ENCODE measurements around the gene LYSMD4. TPM values are rescaled to one million over a fixed set of nuclear protein-coding genes. Genes with fewer than 3 reads are reported as not detected.

The LYSMD4 gene
- total RNA-seq, 4 donors from 2014 or later: 5.0 to 17.5 (median 9.5) TPM

DNA sequence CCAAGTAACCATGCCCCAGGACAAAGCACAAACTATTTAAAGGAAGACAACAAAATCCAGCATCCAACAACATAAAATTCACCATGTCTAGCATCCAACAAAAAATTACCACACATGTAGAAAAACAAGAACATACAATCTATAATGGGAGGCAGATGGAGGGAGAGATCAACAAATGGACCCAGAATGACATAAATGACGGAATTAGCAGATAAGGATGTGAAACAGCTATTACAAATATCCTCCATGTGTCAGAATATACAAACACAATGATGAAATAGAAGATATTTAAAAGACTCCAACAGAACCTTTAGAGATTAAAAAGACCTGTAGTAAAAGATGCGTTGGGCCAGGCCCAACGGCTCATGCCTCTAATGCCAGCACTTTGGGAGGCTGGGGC, 10.8 kb downstream of the LYSMD4 start:
- TF ChIP-seq, protein P1, sequence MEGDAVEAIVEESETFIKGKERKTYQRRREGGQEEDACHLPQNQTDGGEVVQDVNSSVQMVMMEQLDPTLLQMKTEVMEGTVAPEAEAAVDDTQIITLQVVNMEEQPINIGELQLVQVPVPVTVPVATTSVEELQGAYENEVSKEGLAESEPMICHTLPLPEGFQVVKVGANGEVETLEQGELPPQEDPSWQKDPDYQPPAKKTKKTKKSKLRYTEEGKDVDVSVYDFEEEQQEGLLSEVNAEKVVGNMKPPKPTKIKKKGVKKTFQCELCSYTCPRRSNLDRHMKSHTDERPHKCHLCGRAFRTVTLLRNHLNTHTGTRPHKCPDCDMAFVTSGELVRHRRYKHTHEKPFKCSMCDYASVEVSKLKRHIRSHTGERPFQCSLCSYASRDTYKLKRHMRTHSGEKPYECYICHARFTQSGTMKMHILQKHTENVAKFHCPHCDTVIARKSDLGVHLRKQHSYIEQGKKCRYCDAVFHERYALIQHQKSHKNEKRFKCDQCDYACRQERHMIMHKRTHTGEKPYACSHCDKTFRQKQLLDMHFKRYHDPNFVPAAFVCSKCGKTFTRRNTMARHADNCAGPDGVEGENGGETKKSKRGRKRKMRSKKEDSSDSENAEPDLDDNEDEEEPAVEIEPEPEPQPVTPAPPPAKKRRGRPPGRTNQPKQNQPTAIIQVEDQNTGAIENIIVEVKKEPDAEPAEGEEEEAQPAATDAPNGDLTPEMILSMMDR (IDR thresholded peaks at IDR 0.05): no peak
- DNase-seq (ENCODE audit: low spot score): no peak
- no peak for ATAC-seq (ENCODE audit: low FRiP score)

DNA sequence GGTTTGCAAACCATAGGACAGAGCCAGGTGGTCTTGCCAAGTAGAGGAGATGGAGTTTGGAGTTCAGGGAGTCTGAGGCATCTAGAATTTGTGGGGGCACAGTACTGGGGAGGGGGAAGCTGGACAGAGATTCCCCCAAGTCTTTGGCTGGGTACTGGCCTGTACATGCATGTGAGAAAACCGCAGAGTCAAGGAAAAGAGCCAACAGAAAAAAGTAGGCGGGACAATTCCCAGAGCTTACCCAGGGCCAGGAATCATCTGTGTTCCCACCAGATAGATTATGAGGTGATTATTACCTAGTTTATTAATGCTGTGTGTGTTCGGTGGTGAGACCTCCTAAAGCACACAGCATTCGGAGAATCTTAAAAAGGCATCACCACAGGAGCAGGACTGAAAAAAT, 11.3 kb downstream of the LYSMD4 start:
- ATAC-seq (ENCODE audit: low FRiP score) (no peak), DNase-seq (ENCODE audit: low spot score) (no peak)
- TF ChIP-seq, protein P1 (IDR thresholded peaks at IDR 0.05): no peak

DNA sequence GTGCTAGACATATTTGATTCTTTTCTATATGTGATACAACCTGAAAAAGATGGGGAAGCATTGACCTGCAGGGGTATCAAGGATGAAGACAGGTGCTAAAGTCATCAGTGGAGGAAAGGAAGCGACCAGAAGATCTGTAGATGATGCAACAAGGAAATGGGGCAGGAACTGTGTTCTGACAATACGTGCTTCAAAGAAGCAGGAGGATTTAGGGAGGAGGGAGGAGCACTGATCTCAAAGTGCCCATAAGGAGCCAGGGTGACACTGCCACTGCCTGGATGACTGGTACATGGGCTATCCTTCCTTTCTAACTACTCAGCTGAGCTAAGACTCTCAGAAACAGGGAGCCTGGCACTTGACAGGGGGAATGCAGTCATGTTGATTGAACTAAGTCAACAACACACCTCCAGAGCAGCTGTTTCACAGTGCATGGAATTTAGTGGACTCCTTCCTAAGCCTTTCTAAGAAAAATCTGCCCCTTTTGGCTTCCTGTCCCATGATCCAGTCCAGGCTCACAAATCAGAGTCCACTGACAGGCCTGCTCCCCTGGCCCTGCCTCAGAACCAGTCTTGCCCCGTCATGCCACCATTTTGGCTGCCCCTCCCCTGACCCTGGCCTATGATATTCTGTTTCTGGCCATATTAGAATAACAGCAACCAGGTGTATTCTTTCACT, 12.0 kb downstream of the LYSMD4 start:
- TF ChIP-seq, protein P1 (IDR thresholded peaks at IDR 0.05): no peak
- ATAC-seq (ENCODE audit: low FRiP score): no peak
- no peak for DNase-seq (ENCODE audit: low spot score)

DNA sequence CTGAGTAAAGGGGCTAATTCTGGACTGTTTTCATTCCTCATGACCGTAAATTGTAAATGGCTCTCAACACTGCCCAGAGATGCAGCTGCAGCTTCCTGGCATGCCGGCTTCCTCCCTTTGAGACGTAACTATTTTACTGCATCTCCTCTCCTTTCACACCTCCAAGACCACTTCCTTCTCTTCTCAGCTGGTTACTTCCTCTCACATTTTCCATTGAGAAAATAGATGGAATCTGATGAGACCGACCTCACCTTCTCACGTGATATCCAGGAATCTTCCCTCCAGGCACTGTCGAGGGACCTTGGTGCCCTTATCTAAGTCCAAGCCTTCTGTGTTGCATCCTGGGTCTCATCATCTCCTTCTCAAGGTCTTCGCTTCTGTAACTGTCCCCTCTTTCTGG, 12.7 kb downstream of the LYSMD4 start:
- no peak for DNase-seq (ENCODE audit: low spot score)
- ATAC-seq (ENCODE audit: low FRiP score): no peak
- TF ChIP-seq, protein P1 (IDR thresholded peaks at IDR 0.05): no peak

DNA sequence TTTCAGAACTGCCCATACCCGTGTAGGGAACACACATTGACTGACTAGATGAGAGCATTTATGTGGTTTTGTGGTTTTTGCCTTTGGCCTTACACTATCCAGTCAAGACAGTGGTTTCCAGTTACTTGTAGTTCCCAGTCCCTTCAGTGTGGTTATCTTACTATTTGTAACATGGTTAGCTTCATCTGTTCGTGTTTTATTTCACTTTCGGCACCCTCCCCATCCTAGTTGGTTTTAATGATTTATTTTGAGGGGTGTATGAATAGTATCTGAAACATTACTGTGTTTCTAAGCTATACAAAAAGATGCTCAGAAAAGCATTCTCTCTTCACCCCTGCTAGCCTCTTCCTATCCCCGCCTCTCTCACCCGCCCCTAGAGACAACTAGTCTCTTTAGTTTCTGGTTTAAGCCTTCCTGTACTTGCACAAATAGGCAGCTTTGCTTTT, 14.1 kb downstream of the LYSMD4 start:
- no peak for ATAC-seq (ENCODE audit: low FRiP score)
- TF ChIP-seq, protein P1 (IDR thresholded peaks at IDR 0.05): no peak
- DNase-seq (ENCODE audit: low spot score): no peak

DNA sequence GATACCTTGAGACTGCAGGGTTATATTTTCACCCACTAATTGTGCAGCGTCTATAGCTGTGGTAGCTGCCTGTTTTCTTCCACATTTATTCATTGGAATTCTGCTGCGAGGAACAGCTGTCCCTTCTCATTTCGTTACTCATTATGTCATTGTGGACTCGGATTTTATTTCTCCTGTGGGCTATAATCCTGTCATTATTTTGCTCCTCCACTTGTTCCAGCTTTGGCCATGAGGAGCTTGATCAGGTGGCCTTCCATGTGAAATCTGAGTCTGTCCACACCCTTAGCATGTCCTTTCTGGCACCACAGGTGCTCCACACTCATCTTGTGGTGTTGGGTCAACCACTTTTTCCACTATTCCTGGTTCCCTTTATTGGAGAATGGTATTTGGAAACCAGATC, 14.8 kb downstream of the LYSMD4 start:
- ATAC-seq (ENCODE audit: low FRiP score): no peak
- TF ChIP-seq, protein P1 (IDR thresholded peaks at IDR 0.05): no peak
- no peak for DNase-seq (ENCODE audit: low spot score)
